ENCODE data around the gene SETD7.

GRCh38 chr4:139547979-139548378, 8.0 kb downstream of the SETD7 start:
- TF ChIP-seq CTCF (conservative IDR thresholded peaks at IDR 0.05; ENCODE audit: low read depth, low read length) = no peak
- TF ChIP-seq EZH2 (IDR thresholded peaks at IDR 0.05; ENCODE audit: low read length, unreplicated experiment) = no peak

Measured in PC-3 (cell line).